SU-DHL-6 (cell line): ENCODE results near the gene EFNA5.

Experiments
- H2AFZ ChIP-seq: fragments of 200-600 bp; sonication (generic); 2 replicates; pipeline ENCODE4 v1.6.1; 2014; ENCODE audit warnings: low read depth, mild to moderate bottlenecking, moderate library complexity, mixed read lengths, antibody characterized with exemption, low read length; ENCODE audit not compliant: severe bottlenecking
- H3F3A ChIP-seq: fragments of 200-600 bp; shearing (Covaris generic); 2 replicates; pipeline ENCODE4 v1.6.0; 2016; ENCODE audit warnings: antibody characterized with exemption, mild to moderate bottlenecking; ENCODE audit not compliant: insufficient read depth
- H3K27ac ChIP-seq: fragments of 200-600 bp; sonication (generic); 2 replicates; pipeline ENCODE4 v1.5.1; 2016; ENCODE audit warnings: low read depth, mild to moderate bottlenecking, low read length, moderate library complexity, mixed read lengths
- H3K27me3 ChIP-seq: fragments of 200-600 bp; sonication (generic), shearing (Covaris generic); 2 replicates; pipeline ENCODE4 v1.6.0; 2014; ENCODE audit warnings: mild to moderate bottlenecking, low read length
- H3K36me3 ChIP-seq: fragments of 200-600 bp; sonication (generic); 2 replicates; pipeline ENCODE4 v1.6.1; 2014; ENCODE audit warnings: mild to moderate bottlenecking, low read length, mixed read lengths
- H3K4me2 ChIP-seq: fragments of 300-600, 200-600 bp; shearing (Covaris generic), sonication (generic); 2 replicates; pipeline ENCODE4 v1.6.0; 2014; ENCODE audit warnings: low read length, low read depth, mild to moderate bottlenecking; ENCODE audit not compliant: poor library complexity, severe bottlenecking
- H3K4me3 ChIP-seq: fragments of 200-600 bp; sonication (generic); 2 replicates; pipeline ENCODE4 v1.5.1; 2014; ENCODE audit warnings: antibody characterized with exemption, low read length, mild to moderate bottlenecking, mixed read lengths; ENCODE audit not compliant: insufficient read depth, poor library complexity, severe bottlenecking
- H3K79me2 ChIP-seq: fragments of 200-600 bp; sonication (generic); 2 replicates; pipeline ENCODE4 v1.6.1; 2014; ENCODE audit warnings: mild to moderate bottlenecking, low read length, moderate library complexity; ENCODE audit not compliant: insufficient read depth
- H3K9ac ChIP-seq: fragments of 200-600 bp; sonication (generic); 2 replicates; pipeline ENCODE4 v1.7.0; 2014; ENCODE audit warnings: mild to moderate bottlenecking, low read length
- H3K9me2 ChIP-seq: fragments of 200-600 bp; sonication (generic); replicated peaks from 2 replicates; pipeline ENCODE4 v1.6.1; 2014; ENCODE audit warnings: low read length; ENCODE audit not compliant: insufficient read depth
- H3K9me3 ChIP-seq: fragments of 200-600 bp; sonication (generic); 2 replicates; pipeline ENCODE4 v1.6.1; 2014; ENCODE audit warnings: low read length, mixed read lengths; ENCODE audit not compliant: insufficient read depth
- H4K20me1 ChIP-seq: fragments of 200-600 bp; sonication (generic); 2 replicates; pipeline ENCODE4 v1.6.1; 2014; ENCODE audit warnings: low read depth, mild to moderate bottlenecking, antibody characterized with exemption, low read length, moderate library complexity, mixed read lengths
- CTCF ChIP-seq: fragments of 200-600 bp; sonication (generic); IDR thresholded peaks from one replicate; pipeline ENCODE4 v1.5.1; 2017; ENCODE audit warnings: antibody characterized with exemption, mild to moderate bottlenecking, low read length, moderate library complexity; ENCODE audit not compliant: insufficient read depth, poor library complexity, severe bottlenecking
- EZH2phosphoT487 ChIP-seq: fragments of 200-600 bp; sonication (generic), shearing (Covaris generic); conservative IDR thresholded peaks from 2 replicates; pipeline ENCODE4 v1.6.1; 2018; ENCODE audit warnings: mild to moderate bottlenecking, antibody characterized with exemption, low read length, moderate library complexity, mixed read lengths

EFNA5 gene

GRCh38 chr5:107668154-107669095, 2.3 kb downstream of the EFNA5 start:
- Histone ChIP-seq H3K27ac (no peak overlapping the region), H3K4me2 (no peak overlapping the region), H3K79me2 (no peaks in the 10 kb centered on the region), H4K20me1 (no peaks in the 10 kb centered on the region; the same call in 1 of the 2 replicates), H3K9me3 (no peaks in the 10 kb centered on the region), H3K36me3 (no peaks in the 10 kb centered on the region), H3K9ac (no peak overlapping the region), H3F3A (no peaks in the 10 kb centered on the region), H3K27me3 (no peaks in the 10 kb centered on the region), H3K4me3 (no peak overlapping the region), H2AFZ (no peak overlapping the region), H3K9me2 (no peaks in the 10 kb centered on the region)
- TF ChIP-seq EZH2phosphoT487 (no peak), CTCF (no peak)

GRCh38 chr5:107666051-107666655, 4.6 kb downstream of the EFNA5 start:
- Histone ChIP-seq H3K79me2 (no peaks in the 10 kb centered on the region), H3K36me3 (no peaks in the 10 kb centered on the region), H3K4me3 (no peak overlapping the region), H3K9me2 (no peaks in the 10 kb centered on the region), H3K27me3 (no peaks in the 10 kb centered on the region), H3K9ac (no peak overlapping the region), H3K4me2 (no peak overlapping the region), H3K27ac (no peak overlapping the region), H3F3A (no peaks in the 10 kb centered on the region), H3K9me3 (no peaks in the 10 kb centered on the region), H4K20me1 (no peaks in the 10 kb centered on the region; the same call in 1 of the 2 replicates), H2AFZ (no peak overlapping the region)
- TF ChIP-seq EZH2phosphoT487 (no peak), CTCF (no peak)

- TF ChIP-seq EZH2phosphoT487 (no peak), CTCF (no peak)
- H2AFZ ChIP-seq: no peak overlapping the region
- no peaks in the 10 kb centered on the region for H3K79me2 ChIP-seq
- no peaks in the 10 kb centered on the region for H3K9me2 ChIP-seq
- no peaks in the 10 kb centered on the region for H3K27me3 ChIP-seq
- H4K20me1 ChIP-seq: no peaks in the 10 kb centered on the region; the same call in 1 of the 2 replicates
- H3K27ac ChIP-seq: no peak overlapping the region
- H3K9ac ChIP-seq: no peak overlapping the region
- no peaks in the 10 kb centered on the region for H3K9me3 ChIP-seq
- no peaks in the 10 kb centered on the region for H3K36me3 ChIP-seq
- no peaks in the 10 kb centered on the region for H3F3A ChIP-seq
- H3K4me2 ChIP-seq: no peak overlapping the region
- H3K4me3 ChIP-seq: no peak overlapping the region
These were observed 5.6 kb downstream of the EFNA5 start for GRCh38 chr5:107665036-107665570.
